Spleen (tissue), 7 donors: Measurements from ENCODE around the gene NBAS.

ENCODE experiments used
- POLR2A ChIP-seq, 3 donors: fragments of 450-650 bp; IDR thresholded peaks; one replicate each; pipeline ENCODE4 v1.5.1; 2017; ENCODE audit warnings: antibody characterized with exemption in 3 of 3, mild to moderate bottlenecking in 1 of 3
- POLR2AphosphoS5 ChIP-seq, 3 donors: sonication (generic); formaldehyde crosslinking; IDR thresholded peaks; one replicate each; pipeline ENCODE4 v1.5.1; 2017; ENCODE audit warnings: antibody characterized with exemption in 3 of 3
- TF ChIP-seq, protein P1 (sequence below), 11 experiments: fragments of 200-600 bp in 7 of 11; fragments of 450-650 bp in 4 of 11; sonication (generic) in 4 of 11; IDR thresholded peaks in 8 of 11; conservative IDR thresholded peaks in 3 of 11; 1 replicate in 7 of 11; 2 replicates in 4 of 11; pipeline versions ENCODE4 v1.4.0 to v1.8.0; 2016 to 2021; ENCODE audit warnings: antibody characterized with exemption in 11 of 11, inconsistent platforms in 4 of 11, mild to moderate bottlenecking in 1 of 11
- donor health status: DM: no; HTN: no; CAD: no; lungs with moderate emphysema.
- donor health status: DM: no; HTN: no; CAD: no.
- donor health status: DM: no; HTN: no; CAD: no.

DNA sequence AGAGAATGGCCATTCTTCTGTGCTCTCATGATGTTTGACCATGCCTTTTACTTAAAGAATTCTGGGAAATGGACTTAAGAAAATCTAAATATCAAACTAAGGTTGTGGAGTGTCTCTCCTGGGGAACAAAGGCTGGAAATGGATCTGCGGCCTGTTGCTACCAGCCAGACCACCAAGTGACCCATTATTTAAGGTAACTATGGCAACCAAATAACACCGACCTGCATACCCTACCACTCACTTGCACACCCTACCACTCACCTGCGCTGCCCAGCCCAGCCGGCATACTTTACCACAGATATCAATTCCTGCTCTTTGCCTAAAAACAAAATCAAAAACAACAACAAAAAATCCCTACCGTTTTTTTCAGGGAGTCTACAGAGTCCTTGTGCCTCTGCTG lies 203.2 kb downstream of the NBAS start:
- TF ChIP-seq, protein P1, sequence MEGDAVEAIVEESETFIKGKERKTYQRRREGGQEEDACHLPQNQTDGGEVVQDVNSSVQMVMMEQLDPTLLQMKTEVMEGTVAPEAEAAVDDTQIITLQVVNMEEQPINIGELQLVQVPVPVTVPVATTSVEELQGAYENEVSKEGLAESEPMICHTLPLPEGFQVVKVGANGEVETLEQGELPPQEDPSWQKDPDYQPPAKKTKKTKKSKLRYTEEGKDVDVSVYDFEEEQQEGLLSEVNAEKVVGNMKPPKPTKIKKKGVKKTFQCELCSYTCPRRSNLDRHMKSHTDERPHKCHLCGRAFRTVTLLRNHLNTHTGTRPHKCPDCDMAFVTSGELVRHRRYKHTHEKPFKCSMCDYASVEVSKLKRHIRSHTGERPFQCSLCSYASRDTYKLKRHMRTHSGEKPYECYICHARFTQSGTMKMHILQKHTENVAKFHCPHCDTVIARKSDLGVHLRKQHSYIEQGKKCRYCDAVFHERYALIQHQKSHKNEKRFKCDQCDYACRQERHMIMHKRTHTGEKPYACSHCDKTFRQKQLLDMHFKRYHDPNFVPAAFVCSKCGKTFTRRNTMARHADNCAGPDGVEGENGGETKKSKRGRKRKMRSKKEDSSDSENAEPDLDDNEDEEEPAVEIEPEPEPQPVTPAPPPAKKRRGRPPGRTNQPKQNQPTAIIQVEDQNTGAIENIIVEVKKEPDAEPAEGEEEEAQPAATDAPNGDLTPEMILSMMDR (IDR thresholded peaks at IDR 0.05 in 8 of 11, conservative IDR thresholded peaks at IDR 0.05 in 3 of 11), result no peak
- TF ChIP-seq POLR2AphosphoS5 (IDR thresholded peaks at IDR 0.05), result no peak
- TF ChIP-seq POLR2A (IDR thresholded peaks at IDR 0.05), result no peak
